MG63 (cell line): Measurements from ENCODE around the gene LTBP2. TPM values are rescaled to one million over a fixed set of nuclear protein-coding genes. Genes with fewer than 3 reads are reported as not detected.

ENCODE experiments used
- DNase-seq: peaks from one replicate; pipeline ENCODE4 v3.0.0-alpha.2; 2020
- H3K27me3 ChIP-seq: fragments of 250-450 bp; sonication (Bioruptor Pico); 2 replicates; pipeline ENCODE4 v1.5.1; 2020; ENCODE audit warnings: mild to moderate bottlenecking, moderate library complexity
- H3K36me3 ChIP-seq: fragments of 250-450 bp; sonication (Bioruptor Pico); 2 replicates; pipeline ENCODE4 v1.5.1; 2020; ENCODE audit warnings: mild to moderate bottlenecking, moderate library complexity
- H3K4me3 ChIP-seq: fragments of 250-450 bp; sonication (Bioruptor Pico); 2 replicates; pipeline ENCODE4 v1.5.1; 2020; ENCODE audit warnings: mild to moderate bottlenecking, moderate library complexity
- H3K9me3 ChIP-seq: fragments of 250-450 bp; sonication (Bioruptor Pico); 2 replicates; pipeline ENCODE4 v1.5.1; 2020; ENCODE audit warnings: mild to moderate bottlenecking, moderate library complexity
- total RNA-seq: library from RNA; depleted of rRNA; stranded (reverse); fragments of >200 nt; shearing (Covaris generic); gene quantifications from 2 replicates; pipeline ENCODE4 v1.2.3, GENCODE V29; 2014; ENCODE audit warnings: low replicate concordance

Gene LTBP2
- total RNA-seq, 1 experiment from 2014 or later, result 4.5 TPM

- no peaks in the 10 kb centered on the region for H3K9me3 ChIP-seq
- no peak for DNase-seq
- no peaks in the 10 kb centered on the region for H3K36me3 ChIP-seq
- H3K27me3 ChIP-seq, result no peaks in the 10 kb centered on the region
- H3K4me3 ChIP-seq, result no peak overlapping the region
Measured at GRCh38 chr14:74488786-74489397, 123.1 kb downstream of the LTBP2 start.

- Histone ChIP-seq H3K9me3 (no peaks in the 10 kb centered on the region), H3K27me3 (no peaks in the 10 kb centered on the region), H3K36me3 (no peaks in the 10 kb centered on the region), H3K4me3 (no peak overlapping the region)
- DNase-seq, result no peak
Measured at GRCh38 chr14:74486164-74486563, 125.9 kb downstream of the LTBP2 start.

GRCh38 chr14:74483321-74483720 is 128.7 kb downstream of the LTBP2 start:
- DNase-seq, result no peak
- Histone ChIP-seq H3K4me3 (no peak overlapping the region), H3K36me3 (no peaks in the 10 kb centered on the region), H3K9me3 (no peaks in the 10 kb centered on the region), H3K27me3 (no peaks in the 10 kb centered on the region)

GRCh38 chr14:74482571-74482970 is 129.5 kb downstream of the LTBP2 start:
- Histone ChIP-seq H3K27me3 (no peaks in the 10 kb centered on the region), H3K36me3 (no peaks in the 10 kb centered on the region), H3K9me3 (no peaks in the 10 kb centered on the region), H3K4me3 (no peak overlapping the region)
- DNase-seq, result no peak

GRCh38 chr14:74480046-74480445 is 132.0 kb downstream of the LTBP2 start:
- DNase-seq, result no peak
- H3K36me3 ChIP-seq, result no peaks in the 10 kb centered on the region
- H3K4me3 ChIP-seq, result no peak overlapping the region
- H3K9me3 ChIP-seq, result no peaks in the 10 kb centered on the region
- H3K27me3 ChIP-seq, result no peaks in the 10 kb centered on the region

- DNase-seq, result no peak
- Histone ChIP-seq H3K27me3 (no peaks in the 10 kb centered on the region), H3K4me3 (no peak overlapping the region), H3K9me3 (no peaks in the 10 kb centered on the region), H3K36me3 (no peaks in the 10 kb centered on the region)
Measured at GRCh38 chr14:74478996-74479635, 132.9 kb downstream of the LTBP2 start.

- H3K4me3 ChIP-seq, result no peak overlapping the region
- no peaks in the 10 kb centered on the region for H3K9me3 ChIP-seq
- no peaks in the 10 kb centered on the region for H3K36me3 ChIP-seq
- H3K27me3 ChIP-seq, result no peaks in the 10 kb centered on the region
- DNase-seq, result no peak
Measured at GRCh38 chr14:74476607-74477006, 135.4 kb downstream of the LTBP2 start.

GRCh38 chr14:74476107-74476506 is 135.9 kb downstream of the LTBP2 start:
- no peaks in the 10 kb centered on the region for H3K9me3 ChIP-seq
- no peak overlapping the region for H3K4me3 ChIP-seq
- DNase-seq, result no peak
- H3K36me3 ChIP-seq, result no peaks in the 10 kb centered on the region
- no peaks in the 10 kb centered on the region for H3K27me3 ChIP-seq

- Histone ChIP-seq H3K4me3 (no peak overlapping the region), H3K36me3 (no peaks in the 10 kb centered on the region), H3K27me3 (no peaks in the 10 kb centered on the region), H3K9me3 (no peaks in the 10 kb centered on the region)
- DNase-seq, result peak; percentile 20
Measured at GRCh38 chr14:74475678-74476077, 136.4 kb downstream of the LTBP2 start.

GRCh38 chr14:74474376-74474775 is 137.7 kb downstream of the LTBP2 start:
- H3K27me3 ChIP-seq, result no peaks in the 10 kb centered on the region
- H3K9me3 ChIP-seq, result no peaks in the 10 kb centered on the region
- no peak overlapping the region for H3K4me3 ChIP-seq
- DNase-seq, result no peak
- H3K36me3 ChIP-seq, result no peaks in the 10 kb centered on the region

GRCh38 chr14:74472601-74473000 is 139.4 kb downstream of the LTBP2 start:
- no peak for DNase-seq
- Histone ChIP-seq H3K36me3 (no peaks in the 10 kb centered on the region), H3K9me3 (no peaks in the 10 kb centered on the region), H3K27me3 (no peaks in the 10 kb centered on the region), H3K4me3 (no peak overlapping the region)

GRCh38 chr14:74469548-74470518 is 142.2 kb downstream of the LTBP2 start:
- peak; percentile 53 for DNase-seq
- H3K36me3 ChIP-seq, result no peaks in the 10 kb centered on the region
- H3K27me3 ChIP-seq, result no peaks in the 10 kb centered on the region
- H3K4me3 ChIP-seq, result no peak overlapping the region
- H3K9me3 ChIP-seq, result no peaks in the 10 kb centered on the region

GRCh38 chr14:74468513-74468912 is 143.5 kb downstream of the LTBP2 start:
- Histone ChIP-seq H3K9me3 (no peaks in the 10 kb centered on the region), H3K36me3 (no peaks in the 10 kb centered on the region), H3K27me3 (no peaks in the 10 kb centered on the region), H3K4me3 (no peak overlapping the region)
- DNase-seq, result no peak

- no peaks in the 10 kb centered on the region for H3K27me3 ChIP-seq
- no peak for DNase-seq
- H3K9me3 ChIP-seq, result no peaks in the 10 kb centered on the region
- no peak overlapping the region for H3K4me3 ChIP-seq
- no peaks in the 10 kb centered on the region for H3K36me3 ChIP-seq
Measured at GRCh38 chr14:74465335-74465734, 146.7 kb downstream of the LTBP2 start.

- no peak for DNase-seq
- no peaks in the 10 kb centered on the region for H3K9me3 ChIP-seq
- H3K4me3 ChIP-seq, result no peak overlapping the region
- H3K27me3 ChIP-seq, result no peaks in the 10 kb centered on the region
- no peaks in the 10 kb centered on the region for H3K36me3 ChIP-seq
Measured at GRCh38 chr14:74464785-74465184, 147.3 kb downstream of the LTBP2 start.

GRCh38 chr14:74463697-74464096 is 148.3 kb downstream of the LTBP2 start:
- DNase-seq, result no peak
- Histone ChIP-seq H3K4me3 (no peak overlapping the region), H3K27me3 (no peaks in the 10 kb centered on the region), H3K36me3 (no peaks in the 10 kb centered on the region), H3K9me3 (no peaks in the 10 kb centered on the region)

- DNase-seq, result no peak
- H3K27me3 ChIP-seq, result no peaks in the 10 kb centered on the region
- H3K36me3 ChIP-seq, result no peaks in the 10 kb centered on the region
- no peaks in the 10 kb centered on the region for H3K9me3 ChIP-seq
- H3K4me3 ChIP-seq, result no peak overlapping the region
Measured at GRCh38 chr14:74462993-74463392, 149.0 kb downstream of the LTBP2 start.
